Stimulated activated CD8-positive, alpha-beta memory T cell treated with anti-CD3 and anti-CD28 coated beads, Interleukin-4, amount 100 ng/mL, for 24 hours (primary cell): ENCODE measurements around the gene VPS9D1.
A peak's percentile ranks its signal among the peaks of the same experiment; 100 is the strongest.

Source experiments
- DNase-seq: peaks from one replicate; pipeline ENCODE4 v3.0.0-alpha.2; 2020; ENCODE audit warnings: low read depth

VPS9D1 gene, protein sequence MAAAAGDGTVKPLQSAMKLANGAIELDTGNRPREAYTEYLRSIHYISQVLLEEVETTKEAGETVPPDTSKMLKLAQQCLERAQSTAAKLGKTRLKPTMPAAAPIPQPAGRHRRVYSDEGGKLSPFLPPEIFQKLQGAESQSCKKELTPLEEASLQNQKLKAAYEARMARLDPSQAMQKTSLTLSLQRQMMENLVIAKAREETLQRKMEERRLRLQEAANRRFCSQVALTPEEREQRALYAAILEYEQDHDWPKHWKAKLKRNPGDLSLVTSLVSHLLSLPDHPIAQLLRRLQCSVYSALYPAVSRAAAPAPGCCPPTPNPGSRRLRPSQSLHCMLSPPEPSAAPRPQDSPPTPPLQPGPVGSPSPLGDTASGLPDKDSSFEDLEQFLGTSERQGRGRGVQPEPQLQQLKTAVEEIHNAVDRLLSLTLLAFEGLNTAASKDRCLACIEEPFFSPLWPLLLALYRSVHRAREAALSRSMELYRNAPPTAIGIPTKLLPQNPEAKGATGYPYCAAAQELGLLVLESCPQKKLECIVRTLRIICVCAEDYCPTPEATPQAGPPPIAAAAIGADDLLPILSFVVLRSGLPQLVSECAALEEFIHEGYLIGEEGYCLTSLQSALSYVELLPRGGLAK

DNA sequence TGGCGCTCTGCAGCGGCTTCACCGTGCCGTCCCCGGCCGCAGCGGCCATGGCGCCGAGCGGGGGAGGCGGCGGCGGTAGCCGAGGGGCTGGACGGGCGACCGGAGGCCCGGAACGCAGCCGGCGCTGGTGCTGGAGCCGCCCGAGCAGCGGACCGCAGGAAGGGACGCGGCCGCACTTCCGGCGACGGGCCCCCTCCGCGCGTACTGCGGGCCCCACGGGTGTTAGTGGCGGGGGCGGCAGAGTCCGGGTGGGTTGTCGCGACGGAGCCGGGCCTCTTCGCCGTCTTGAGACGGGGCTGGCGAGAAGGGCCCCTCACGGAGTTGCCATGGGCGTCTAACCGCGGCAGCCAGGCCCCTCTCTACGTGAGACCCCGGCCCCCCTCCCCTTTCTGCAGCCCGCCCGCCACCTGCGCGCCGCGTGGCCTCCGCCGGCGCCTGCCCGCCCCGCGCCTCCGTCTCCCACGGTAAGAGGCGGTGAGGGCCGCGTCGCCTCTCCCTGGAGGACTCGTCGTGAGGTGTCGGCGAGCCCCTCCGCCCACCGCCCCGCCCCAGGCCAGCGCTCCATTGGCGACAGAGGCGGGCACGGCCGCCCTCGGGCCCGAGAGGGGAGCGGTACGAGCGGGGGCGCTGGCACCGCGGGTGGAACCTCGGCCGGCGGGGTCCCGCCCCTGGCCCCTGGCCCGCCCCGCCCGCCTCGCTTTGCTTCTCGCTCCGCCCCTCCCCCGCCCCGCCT is at the start of gene VPS9D1, which contains the start of gene ZNF276:
Gene VPS9D1, minus strand, starts transcription at position 86 of the 733 bp plus-strand sequence. Its CDS starts 37 bp downstream, at position 49.
Gene ZNF276, plus strand, starts transcription at position 725 of the 733 bp plus-strand sequence. CDS start 104 bp downstream, outside the sequence.
- peak; percentile 78 for DNase-seq

DNA sequence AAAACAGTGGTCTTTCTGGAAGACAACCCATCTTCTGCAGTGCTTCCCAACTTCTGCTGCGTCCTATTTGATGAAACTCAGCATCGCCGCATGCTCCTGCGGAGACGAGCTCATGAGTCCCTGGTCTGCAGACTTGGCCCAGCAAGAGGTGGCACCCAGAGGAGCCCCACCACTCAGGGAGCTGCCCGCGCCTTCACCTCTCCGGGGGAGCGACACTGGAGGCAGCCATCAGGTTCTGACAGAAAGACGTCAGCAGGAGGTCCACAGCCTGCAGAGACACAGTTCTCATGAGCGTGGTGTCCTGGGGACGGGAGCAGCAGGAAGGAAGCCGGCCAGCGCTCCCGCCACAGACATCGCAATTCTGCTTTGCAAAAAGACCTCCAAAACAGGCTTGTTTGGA is 49.7 kb upstream of the VPS9D1 start:
- no peak for DNase-seq

DNA sequence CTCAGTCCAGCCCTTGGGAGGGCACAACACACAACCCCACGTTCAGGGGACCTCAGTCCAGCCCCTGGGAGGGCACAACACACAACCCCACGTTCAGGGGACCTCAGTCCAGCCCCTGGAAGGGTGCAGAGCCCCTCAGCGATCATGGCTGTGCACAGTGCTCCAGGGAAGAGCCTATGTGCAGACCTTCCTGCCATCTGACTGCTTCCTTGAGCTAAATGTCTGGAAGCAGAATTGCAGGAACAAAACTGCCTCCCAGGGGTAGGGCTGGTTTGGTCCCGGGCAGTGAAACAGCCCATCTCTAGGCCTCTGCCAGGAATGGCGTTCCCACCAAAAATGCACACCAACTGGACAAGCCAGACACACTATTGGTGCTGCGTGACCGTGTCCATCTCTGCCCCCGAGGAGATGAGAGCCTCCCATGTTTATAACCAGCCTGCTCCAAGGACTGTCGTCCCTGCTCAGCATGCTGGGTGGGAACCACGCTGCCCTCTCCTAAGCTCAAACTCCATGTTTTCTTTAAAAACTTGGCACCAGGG is 44.7 kb upstream of the VPS9D1 start:
- no peak for DNase-seq

DNA sequence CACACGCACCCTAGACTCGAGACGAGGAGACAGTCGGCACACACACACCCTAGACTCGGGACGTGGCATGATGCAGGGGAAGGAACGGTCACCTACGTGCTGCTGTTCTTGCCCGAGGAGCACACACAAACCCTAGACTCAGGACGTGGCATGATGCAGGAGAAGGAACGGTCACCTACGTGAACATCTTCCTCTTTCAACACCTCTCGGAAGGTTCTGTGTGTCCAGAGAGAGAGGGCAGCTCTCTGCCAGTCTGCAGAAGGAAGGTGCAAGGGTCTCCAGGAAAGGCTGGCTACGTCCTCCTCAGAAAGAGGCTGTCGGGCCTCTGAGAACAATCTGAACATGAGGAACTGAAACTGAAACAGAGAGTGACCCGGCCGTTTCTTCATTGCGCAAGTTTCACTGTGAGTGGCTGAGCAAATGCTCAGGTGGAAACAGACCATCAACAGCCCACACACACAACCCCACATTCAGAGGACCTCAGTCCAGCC is 44.1 kb upstream of the VPS9D1 start:
- peak; percentile 31 for DNase-seq

DNA sequence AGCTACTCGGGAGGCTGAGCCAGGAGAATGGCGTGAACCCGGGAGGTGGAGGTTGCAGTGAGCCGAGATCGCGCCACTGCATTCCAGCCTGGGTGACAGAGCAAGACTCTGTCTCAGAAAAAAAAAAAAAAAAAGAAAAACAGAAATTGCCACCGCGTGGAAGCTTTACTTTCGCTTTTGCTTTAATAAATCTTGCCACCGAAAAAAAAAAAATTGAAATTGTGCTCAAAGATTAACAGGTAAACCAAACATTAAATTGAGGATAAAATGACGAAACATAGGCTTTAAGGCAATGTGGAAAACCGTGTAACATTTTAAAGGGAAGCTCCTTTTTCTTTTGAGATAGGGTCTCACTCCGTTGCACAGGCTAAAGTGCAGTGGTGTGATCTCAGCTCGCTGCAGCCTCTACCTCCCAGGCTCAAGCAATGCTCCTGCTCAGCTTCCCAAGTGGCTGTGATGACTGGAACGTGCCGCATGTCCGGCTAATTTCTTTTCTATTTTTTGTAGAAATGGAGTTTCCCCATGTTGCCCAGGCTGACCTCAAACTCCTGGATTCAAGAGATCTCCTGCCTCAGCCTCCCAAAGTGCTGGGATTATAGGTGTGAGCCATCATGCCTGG is 40.7 kb upstream of the VPS9D1 start:
- no peak for DNase-seq

DNA sequence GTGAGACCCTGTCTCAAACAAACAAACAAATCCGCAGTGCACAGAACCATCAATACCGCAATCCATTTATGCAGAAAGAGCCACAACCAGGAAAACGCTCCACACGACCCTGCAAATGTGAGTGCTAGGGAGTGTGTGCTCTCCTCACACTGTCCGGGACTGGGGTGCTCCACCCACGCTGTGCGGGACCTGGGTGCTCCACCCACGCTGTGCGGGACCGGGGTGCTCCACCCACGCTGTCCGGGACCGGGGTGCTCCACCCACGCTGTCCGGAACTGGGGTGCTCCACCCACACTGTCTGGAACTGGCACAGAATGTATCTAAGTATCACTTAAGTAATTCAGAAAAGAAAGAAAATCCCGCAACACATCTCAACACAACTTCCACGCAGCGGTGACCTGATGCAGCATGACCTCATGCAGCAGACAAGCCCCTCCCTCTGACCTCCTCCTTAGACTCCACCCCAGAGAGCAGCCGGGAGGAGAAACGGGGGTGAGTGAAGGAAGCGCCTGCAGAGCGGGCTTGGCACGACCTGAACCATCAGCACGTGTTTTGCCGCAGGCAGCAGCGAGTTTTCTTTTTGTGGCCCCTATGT is 39.1 kb upstream of the VPS9D1 start:
- no peak for DNase-seq

DNA sequence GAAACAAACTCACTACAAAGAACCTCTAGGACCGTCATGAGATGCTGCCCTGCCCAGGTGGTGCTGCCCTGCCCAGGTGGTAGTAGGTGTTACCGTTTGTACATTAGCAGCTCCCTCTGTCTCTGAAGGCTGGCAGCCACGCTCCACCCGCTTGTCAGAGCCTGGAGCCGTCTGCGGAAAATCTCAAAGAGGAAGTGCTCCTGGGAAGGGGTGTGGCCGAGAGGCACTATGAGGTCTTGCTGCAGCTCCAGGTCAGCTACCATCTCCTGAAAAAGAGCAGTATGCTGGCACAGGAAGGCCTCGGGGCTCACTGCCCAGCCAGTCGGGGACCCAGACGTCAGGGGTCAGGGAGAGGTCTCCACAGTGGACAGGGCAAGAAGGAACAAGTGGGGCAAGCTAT is 28.9 kb upstream of the VPS9D1 start:
- no peak for DNase-seq

DNA sequence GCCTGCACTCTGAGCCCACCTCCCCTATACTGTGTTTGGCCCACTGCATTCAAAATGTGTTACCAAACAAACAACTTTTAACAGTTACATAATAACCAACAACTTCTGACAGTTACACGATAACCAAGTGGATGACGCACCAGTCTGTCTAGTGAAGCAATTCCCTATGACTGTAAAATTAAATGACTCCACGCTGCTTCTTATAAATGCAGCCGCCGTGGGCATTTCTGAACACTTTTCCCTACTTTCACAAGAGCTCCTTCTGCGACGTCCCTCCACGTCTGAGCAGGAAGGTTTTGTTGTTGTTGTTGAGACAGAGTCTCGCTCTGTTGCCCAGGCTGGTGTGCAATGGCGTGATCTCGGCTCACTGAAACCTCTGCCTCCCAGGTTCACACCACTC is 28.2 kb upstream of the VPS9D1 start:
- no peak for DNase-seq

DNA sequence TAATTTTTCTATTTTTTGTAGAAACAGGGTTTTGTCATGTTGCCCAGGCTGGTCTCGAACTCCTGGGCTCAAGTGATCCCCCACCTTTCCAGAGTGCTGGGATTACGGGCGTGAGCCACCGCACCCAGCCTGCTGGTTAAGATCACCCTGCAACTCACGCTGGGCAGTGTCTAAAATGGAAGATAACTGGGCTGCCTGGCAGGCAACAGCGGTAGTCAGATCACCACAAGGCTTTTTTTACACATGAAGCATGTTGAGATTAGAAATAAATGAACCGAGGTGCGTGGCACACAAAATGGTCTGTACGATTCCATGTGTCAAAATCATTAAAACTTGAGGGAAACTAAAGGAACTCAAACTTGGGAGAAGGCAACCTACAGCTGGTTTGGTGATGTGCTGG is 27.4 kb upstream of the VPS9D1 start:
- DNase-seq, result no peak

DNA sequence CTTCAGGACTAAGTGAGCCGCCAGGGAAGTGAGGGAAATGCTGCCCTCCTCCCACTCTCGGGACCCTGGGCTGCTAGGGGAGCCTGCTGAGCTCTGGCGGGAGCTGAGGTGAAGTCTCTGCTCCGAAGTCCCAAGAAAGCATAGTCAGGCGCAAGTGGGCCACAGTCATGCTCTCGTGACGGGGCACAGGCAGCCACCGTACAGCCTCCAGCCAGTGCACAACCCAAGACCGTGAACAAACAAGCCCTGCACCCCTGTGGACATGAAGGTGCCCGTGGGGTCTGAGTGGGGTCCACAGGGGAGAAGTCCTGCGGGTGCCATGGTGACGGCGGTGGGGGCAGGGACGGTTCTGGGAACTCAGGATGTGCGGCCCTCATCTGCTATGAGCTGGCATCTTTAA is 25.3 kb upstream of the VPS9D1 start:
- no peak for DNase-seq

DNA sequence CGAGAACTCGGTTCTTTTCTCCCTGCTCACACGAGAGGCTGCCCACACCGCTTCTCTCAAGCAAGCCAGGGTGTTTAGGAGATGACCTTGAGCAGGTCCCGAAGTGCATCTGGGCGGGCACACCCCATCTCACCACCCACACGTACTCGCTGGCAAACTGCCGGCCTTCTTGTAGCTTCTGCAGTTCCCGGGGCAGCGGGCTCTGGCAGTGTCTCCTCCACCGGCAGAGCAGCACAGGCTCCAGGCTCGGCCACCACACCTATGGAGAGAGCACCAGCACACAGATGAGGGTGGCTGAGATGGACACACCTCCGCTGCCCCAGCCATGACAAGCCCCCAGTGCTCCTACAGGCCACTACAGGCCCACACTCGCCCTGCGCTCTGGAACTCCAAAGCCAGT is 24.1 kb upstream of the VPS9D1 start:
- no peak for DNase-seq

DNA sequence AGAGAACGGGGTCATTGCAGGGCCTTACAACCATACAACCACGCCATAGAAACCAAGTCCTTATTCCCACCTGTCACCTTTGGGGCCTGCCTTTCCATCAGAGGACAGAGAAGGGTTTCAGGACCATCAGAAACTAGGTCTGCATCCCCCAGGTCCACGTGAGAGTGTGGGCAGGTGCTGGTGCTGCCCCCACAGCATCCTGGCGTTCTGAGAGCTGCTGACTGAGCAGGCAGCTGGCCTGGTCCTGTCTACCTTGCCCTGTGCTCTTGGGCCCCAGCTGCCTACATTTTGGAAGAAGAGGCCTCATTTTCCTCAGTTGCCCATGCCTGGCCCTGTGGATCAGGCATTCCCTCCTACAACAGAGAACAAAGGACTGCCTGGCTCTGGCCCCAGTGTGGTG is 22.2 kb upstream of the VPS9D1 start:
- DNase-seq, result no peak

DNA sequence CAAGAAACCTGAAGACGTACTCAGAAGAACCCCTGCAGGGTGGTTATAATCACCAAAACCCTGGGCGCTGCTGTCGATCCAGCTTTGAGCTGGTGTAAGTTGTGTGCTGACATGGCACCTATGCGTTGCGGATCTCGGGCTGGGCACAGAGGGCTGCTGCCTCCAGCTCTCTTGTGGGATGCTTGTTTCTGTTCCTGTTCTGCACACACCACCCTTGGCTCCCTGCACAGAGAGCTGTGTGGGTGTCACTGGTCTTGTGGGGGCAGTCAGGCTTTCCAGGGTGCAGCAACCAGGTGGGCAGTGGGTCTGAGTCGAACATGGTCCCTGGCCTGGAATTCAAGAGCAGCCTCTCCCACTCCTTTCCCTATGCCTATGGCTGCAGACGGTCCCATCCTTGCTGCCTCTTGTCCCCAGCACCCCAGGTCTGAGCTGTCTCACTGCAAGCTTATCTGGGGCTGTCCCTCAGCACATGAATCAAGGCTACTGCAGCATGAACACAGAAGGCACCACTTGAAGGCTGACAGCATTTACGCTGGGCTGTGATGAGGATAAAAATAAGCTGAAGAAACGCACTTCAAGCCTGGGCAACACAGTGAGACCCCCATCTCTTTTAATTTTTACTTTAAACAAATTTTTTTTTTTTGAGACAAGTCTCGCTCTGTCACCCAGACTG is 20.8 kb upstream of the VPS9D1 start:
- DNase-seq, result no peak

DNA sequence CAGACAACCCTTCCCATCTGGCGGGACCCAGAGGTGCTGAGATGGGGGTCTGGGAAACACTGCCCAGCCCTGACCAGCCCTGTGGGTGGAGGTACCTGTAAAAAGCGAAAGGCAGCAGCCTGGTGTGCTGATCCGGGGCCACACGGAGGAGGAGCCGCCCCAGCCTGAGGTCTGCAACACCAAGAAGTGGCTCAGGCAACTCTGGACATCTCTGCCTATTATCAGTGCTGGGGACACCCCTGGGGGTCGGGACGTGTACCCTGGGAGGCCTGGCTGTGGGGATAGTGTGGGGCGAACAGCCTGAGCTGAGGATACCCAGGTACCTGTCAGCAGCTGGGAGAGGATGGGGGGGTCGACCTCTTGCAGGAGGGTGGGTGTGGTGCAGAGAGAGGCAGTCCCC is 18.7 kb upstream of the VPS9D1 start:
- DNase-seq, result no peak

DNA sequence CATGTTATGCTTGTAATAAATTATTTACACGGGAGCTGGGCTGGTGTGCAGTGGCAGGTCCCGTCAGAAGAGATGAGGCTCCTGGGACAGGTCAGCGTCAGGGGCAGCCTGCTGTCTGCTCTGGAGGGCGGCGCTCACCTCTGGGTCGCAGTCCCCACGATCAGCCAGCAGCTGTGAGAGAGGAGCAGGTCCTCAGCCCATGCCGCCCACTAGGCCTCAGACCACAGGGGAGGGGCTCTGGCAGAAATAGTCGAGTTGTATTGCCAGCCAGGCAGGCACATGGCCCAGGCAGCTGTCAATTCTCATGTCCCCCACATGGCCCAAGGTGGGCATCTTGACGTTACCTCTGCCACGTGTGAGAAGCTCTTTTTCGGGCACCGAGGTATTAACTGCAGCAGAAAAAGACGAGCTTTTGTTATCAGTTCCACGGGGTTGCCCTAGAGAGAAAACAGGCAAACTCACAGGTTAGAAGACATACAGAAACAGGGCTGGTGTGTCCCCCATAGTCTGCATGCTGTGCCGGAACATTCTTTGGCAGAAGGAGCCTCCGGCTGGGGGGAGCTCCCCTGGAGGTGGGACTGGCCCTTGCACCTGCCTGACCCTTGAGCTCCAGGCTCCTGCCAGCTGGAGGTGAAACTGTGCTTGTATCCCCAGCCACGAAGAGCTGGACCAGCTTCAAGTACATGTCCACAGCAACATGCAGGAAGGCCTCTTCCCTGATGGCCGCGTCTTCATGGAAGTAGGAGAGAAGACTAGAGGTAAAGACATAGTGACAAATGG is 18.0 kb upstream of the VPS9D1 start:
- no peak for DNase-seq

DNA sequence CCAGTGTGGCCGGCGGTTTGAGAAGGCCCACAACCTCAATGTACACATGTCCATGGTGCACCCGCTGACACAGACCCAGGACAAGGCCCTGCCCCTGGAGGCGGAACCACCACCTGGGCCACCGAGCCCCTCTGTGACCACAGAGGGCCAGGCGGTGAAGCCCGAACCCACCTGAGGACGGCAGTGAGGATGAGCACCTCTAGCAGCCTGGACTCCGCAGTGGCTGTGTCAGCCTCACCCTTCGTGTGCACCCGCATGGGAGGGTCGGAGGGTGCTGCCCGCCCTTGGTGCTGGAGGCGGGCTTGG is 17.3 kb upstream of the VPS9D1 start:
- no peak for DNase-seq

DNA sequence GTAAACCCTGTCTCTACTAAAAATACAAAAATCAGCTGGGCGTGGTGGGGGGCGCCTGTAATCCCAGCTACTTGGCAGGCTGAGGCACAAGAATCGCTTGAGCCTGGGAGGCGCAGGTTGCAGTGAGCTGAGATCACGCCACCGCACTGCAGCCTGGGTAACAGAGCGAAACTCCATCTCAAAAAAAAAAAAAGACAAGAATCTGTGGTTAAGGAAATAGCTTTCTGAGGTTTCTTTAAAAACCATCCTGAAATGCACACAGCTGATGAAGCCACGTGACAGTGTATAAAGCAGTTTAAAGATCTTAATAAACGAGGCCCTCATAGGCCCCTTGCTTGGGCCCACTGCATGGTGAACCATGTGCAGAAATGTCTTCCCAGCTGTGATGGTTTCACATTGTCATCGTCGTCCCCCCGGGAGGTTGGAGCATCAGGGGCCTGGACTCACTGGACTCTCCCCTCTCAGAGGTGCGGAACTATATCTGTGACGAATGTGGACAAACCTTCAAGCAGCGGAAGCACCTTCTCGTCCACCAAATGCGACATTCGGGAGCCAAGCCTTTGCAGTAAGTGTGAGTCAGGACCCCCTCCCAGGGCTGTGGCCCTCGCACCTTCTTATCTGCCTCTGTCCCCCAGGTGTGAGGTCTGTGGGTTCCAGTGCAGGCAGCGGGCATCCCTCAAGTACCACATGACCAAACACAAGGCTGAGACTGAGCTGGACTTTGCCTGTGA is 16.8 kb upstream of the VPS9D1 start:
- DNase-seq, result no peak

DNA sequence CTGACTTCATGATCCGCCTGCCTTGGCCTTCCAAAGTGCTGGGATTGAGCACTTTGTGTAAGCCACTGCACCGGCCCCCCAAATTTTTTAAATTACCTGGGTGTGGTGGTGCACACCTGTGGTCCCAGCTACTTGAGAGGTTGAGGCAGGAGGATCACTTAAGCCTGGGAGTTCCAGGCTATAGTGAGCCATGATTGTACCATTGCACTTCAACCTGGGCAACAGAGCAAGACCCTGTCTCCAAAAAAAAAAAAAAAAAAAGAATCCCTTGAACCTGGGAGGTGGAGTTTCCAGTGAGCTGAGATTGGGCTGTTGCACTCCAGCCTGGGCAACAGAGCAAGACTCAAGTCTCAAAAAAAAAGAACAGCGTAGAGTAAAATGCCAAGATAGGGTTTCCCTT is 15.9 kb upstream of the VPS9D1 start:
- no peak for DNase-seq

DNA sequence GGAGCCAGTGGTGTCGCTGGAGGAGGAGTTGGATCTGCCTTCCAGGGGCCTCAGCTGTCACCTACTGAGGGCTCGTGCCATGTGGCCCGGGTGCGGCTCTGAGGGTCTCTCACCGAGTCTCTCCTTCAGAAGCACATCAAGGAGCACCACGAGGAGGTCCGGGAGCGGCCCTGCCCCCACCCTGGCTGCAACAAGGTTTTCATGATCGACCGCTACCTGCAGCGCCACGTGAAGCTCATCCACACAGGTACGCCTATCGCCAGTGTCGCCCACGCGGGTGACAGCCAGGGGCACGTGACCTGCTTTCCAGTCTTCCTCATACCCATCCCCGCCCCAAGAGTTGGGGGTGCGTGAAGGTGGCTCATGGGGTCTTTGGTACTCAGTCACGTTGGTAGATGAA is 13.1 kb upstream of the VPS9D1 start:
- no peak for DNase-seq

DNA sequence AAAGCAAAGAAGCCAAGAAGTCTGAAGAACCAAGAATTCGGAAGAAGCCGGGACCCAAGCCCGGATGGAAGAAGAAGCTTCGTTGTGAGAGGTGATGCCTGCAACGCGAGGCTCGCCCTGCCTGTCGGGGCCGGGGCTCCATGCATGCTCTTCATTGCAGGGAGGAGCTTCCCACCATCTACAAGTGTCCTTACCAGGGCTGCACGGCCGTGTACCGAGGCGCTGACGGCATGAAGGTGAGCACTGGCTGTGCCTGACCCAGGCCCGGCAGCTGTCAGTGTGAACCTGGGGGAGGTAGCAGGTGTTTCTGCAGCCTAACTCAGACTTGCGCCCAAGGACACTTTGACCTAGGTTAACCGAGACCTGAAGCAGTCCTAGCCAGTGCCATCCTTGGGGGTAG is 12.6 kb upstream of the VPS9D1 start:
- DNase-seq, result no peak
